Skeletal muscle cell (primary cell): ENCODE measurements around the gene MYOC.
A peak's percentile ranks its signal among the peaks of the same experiment; 100 is the strongest.
"Not testable (repeated sequence)": the region's sequence is repeated elsewhere in the genome, so short reads cannot be mapped to it uniquely, and the experiment has no call there.

Experiments
- DNase-seq: peaks from one replicate; pipeline ENCODE4 v3.0.0-alpha.2; 2010; ENCODE audit warnings: low read depth
- H3K4me3 ChIP-seq: 2 replicates; pipeline ENCODE4 v1.5.1; 2011; ENCODE audit warnings: low read depth, mild to moderate bottlenecking, control low read depth, low read length, moderate library complexity

Gene MYOC

DNA sequence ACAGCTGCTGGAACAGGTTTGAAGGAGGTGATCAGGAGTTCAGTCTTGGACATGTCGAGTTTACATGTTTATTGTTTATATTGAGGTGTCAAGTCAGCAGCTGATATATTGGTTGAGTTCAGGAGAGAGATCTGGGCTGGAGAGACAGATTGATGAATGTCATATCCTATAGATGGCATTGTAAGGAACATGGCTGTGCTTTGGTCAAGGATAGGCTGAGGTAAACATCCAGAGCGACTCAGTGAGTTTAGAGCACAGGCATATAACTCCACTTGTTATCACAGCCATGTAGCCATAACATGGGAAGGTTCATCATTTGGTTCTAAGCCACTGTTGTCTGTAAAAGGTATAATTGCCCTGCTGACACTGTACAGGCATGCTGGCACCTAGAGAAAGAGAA lies 35.9 kb downstream of the MYOC start:
- no peak for DNase-seq

DNA sequence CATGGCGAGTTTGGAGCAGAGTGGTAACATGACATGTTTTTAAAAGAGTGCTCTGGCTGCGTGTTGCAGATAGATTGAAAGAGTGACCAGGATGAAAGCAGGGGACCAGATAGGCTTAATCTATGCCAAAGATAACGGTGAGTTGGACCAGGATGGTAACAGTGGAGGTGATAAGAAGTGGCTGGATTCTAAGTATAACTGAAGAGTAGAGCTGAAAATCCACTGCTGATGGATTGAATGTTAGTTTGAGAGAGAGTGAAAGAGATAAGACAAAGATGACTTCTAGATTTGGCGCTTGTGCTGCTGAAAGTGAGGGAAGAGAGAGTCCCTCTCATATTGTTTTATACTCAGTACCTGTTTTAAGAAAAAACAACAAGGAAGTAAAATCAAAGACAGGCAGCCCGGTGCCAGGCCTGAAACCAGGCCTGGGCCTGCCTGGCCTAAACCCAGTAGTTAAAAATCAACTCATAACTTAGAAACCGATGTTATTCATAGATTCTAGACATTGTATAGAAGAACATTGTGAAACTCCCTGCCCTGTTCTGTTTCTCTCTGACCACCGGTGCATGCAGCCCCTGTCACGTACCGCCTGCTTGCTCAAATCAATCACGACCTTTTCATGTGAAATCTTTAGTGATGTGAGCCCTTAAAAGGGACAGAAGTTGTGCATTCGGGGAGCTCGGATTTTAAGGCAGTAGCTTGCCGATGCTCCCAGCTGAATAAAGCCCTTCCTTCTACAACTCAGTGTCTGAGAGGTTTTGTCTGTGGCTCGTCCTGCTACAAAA lies 37.2 kb downstream of the MYOC start:
- DNase-seq, H3K4me3 ChIP-seq: not testable (repeated sequence)

More for the DNA sequence above, 35.9 kb downstream of the MYOC start:
- H3K4me3 ChIP-seq = no peak overlapping the region

DNA sequence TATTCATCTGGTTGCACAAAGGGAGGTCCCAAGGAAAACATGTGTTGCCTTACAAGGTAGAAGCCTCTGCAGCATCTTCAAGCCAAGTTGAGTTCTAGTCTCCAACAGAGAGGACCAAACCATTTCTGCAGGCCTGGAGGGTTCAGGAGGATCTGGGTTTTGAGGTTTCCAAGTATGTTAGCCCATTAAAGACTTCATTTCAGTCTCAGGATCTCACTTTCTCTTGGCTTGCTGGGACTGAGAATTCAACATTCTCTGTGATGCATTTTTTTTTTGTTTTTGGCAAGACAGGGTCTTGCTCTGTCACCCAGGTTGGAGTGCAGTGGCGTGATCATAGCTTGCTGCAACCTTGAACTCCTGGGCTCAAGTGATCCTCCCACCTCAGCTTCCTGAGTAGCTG lies 39.2 kb downstream of the MYOC start:
- no peak for DNase-seq

DNA sequence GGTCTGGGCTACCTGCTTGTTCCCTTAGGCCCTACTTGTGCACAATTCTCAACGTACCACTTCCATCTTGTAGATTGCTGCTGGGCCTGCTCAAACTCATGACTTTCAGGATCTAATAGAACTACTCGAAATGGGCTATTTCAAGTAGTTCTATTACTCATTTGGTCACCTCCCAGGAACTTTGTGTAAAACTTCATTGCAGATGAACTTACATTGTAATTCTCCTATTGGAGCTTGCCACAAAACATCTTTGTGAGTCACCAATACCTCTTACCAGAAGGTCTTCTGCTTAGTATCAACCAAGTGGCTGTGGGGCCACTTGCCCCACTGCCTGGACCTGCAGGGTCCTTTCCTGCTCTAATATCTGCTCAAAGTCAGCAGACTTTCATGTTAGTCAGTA lies 41.2 kb downstream of the MYOC start:
- H3K4me3 ChIP-seq = no peak overlapping the region
- DNase-seq = peak; percentile 21

More for the DNA sequence above, 39.2 kb downstream of the MYOC start:
- H3K4me3 ChIP-seq = no peak overlapping the region

DNA sequence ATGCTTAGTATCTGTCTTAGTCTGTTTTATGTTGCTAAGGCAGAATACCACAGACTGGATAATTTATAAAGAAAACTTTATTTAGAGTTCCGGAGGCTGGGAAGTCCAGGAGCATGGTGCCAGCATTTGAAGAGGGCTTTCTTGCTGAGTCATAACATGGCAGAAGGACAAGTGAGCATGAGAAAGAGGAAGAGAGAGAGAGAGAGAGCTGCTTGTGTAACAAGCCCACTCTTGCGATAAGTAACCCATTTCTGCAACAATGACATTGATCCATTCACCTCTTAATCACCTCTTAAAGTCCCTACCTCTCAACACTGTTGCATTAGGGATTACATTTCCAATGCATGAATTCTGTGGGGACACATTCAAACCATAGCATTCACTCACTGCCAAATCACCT lies 42.1 kb downstream of the MYOC start:
- H3K4me3 ChIP-seq = no peak overlapping the region
- peak; percentile 25 for DNase-seq

DNA sequence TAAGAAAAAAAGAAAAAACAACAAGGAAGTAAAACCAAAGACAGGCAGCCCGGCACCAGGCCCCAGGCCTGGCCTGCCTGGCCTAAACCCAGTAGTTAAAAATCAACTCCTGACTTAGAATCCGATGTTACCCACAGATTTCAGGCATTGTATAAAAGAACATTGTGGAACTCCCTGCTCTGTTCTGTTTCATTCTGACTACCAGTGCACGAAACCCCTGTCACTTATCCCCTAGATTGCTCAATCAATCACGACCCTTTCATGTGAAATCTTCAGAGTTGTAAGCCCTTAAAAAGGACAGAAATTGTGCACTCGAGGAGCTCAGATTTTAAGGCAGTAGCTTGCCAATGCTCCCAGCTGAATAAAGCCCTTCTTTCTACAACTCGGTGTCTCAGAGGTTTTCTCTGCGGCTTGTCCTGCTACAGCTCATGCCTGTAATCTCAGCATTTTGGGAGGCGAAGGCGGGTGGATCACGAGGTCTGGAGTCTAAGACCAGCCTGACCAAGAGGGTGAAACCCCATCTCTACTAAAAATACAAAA lies 46.0 kb downstream of the MYOC start:
- DNase-seq = no peak
- H3K4me3 ChIP-seq = no peak overlapping the region

DNA sequence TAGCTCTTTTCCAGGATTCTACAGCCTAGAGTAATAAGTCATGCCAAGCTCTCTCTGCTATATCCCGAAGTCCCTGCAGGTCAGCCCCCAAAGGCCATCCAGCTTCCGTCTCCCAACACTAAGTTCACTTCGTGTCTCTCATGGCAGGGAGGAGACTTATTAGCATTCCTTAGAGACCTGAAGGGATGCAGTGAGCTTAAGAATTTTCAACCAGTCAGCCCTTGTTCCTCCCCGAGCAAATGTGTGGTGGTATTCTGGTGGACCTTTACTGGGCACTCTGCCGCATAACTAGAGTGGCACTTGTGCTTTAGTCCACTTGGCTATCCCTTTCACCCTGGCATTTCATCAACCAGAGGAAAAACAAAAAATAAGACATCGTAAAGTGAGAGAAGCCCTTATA lies 49.4 kb downstream of the MYOC start:
- not testable (repeated sequence) for H3K4me3 ChIP-seq, DNase-seq

DNA sequence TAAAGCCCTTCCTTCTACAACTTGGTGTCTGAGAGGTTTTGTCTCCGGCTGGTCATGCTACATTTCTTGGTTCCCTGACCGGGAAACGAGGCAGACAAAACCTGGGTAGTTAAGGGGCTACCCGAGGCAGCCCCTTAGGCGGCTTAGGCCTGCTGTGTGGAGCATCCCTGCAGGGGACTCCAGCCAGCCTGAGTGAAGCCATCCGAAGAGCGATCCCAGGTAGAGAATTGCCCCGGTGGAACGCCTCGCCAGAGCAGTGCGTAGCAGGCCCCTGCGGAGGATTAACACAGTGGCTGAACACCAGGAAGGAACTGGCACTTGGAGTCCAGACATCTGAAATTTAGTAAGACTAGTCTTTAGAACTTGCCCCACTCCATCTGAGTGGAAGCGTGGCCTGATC lies 51.6 kb downstream of the MYOC start:
- no peak overlapping the region for H3K4me3 ChIP-seq
- DNase-seq = no peak

DNA sequence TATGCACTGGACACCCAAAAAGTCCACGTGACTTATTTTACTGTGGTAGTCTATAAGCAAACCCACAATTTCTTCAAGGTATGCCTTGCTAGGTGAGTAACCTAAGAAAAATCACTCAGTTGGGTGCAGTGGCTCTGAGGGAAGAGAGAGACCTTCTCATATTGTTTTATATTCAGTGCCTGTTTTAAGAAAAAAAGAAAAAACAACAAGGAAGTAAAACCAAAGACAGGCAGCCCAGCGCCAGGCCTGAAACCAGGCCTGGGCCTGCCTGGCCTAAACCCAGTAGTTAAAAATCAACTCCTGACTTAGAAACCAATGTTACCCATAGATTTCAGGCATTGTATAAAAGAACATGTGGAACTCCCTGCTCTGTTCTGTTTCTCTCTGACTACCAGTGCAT lies 52.2 kb downstream of the MYOC start:
- not testable (repeated sequence) for DNase-seq, H3K4me3 ChIP-seq

DNA sequence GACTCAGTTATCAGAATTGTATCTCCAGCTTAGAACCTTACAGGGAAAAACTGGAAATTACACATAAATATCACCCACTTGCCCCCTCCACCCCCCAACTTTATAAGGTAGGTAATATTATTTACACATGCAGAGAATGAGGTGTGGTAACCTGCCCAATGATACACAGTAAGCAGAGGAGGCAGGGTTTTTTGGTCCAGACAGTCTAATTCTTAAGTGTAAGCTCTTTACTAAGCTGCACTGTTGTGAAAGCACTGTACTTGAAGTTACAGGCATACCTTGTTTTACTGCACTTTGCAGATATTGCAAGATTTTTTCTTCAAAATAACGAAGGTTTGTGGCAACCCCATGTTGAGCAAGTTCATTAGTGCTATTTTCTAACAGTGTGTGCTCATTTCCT lies 55.3 kb downstream of the MYOC start:
- DNase-seq = no peak
- no peak overlapping the region for H3K4me3 ChIP-seq

DNA sequence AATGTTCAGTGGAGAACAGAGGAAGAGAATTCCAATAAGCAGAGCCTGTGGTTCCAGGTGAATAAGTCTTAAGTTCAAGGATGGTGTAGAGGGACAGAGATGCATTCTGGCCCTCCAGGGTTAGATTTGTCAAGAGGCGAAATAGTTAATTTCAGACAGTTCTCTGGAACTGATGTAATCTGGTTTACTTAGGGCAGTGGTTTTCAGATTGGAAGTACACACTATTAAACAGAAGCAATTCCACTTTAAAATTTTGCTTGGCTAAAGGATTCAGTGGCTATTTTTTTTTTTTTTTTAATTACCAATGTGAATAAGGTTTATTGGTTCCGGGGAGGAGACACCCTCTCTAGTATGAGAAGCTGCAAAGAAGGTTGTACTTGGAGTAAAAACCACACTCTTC lies 55.8 kb downstream of the MYOC start:
- no peak overlapping the region for H3K4me3 ChIP-seq
- no peak for DNase-seq

DNA sequence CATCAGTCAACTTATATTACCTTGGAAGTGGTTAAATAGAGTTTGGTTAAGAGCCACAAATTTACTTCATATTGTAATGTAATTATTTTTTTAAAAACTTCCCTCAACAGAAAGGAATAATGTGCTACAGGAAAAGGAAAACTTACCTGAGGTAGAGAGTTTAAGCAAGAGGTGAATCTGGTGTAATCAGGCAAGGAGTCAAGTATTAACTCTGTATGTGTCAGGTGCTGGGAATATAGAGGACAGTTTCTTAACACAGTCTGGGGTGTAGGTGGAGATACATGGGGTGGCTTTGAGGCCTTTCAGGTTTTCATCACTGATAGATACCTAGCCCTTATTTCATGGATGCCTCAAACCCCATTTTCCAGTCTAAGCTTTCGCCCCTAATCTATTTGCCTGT lies 56.4 kb downstream of the MYOC start:
- H3K4me3 ChIP-seq = no peak overlapping the region
- DNase-seq = no peak

DNA sequence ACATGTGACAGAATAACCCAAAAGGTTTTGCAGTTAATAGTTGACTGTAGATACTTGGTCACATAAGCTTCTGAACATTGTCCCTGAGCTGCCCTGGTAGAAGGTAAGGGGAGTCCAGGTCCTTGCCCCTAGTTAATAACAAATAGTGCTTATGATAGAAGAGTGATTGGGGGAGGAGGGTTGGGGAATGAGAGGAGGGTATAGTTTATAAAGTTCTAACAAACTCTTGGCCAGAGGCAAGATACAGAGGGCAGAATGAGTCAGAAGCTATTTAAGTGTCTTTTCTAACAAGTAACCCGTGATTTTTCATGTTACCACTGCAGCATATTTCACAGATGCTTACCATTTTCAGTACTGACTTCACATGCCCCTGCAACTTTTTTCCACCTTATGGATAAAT lies 57.2 kb downstream of the MYOC start:
- DNase-seq = no peak
- no peak overlapping the region for H3K4me3 ChIP-seq

DNA sequence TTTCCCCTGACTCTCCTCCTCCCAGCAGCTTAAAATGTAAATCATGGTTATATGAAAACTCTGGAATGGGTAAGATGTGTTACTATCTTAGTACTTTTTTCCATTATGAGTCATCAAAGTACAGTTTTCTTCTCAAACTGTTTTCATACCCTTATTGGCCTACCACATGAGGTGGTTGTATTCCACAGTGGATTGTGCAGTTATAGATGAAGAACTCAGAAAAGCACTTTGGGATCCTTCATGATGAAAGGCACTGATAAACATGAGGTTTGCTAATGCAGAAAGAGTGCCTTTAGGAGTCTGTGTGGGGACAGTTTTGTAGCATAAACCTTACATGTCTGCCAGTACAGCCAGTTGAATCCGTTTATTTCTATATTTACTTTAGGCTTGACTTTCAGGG lies 62.5 kb downstream of the MYOC start:
- DNase-seq = no peak

DNA sequence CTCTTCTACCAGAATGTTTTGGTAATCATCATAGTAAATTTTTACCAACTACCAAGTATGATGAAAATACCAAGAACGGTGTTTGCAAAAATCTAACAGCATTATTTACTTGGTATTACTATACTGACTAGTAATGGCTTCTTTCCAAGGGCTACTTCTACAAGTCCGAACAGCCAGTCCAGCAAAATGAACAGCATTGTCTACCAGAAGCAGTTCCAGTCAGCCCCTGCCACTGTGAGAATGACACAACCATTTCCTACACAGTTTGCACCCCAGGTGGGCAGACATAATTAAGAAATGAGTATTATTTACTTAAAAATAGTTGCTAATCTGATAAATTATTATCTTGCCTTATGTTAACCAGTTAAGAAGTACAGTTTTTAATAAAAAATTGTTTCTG lies 64.3 kb downstream of the MYOC start:
- no peak overlapping the region for H3K4me3 ChIP-seq
- DNase-seq = no peak

More for the DNA sequence above, 62.5 kb downstream of the MYOC start:
- no peak overlapping the region for H3K4me3 ChIP-seq

DNA sequence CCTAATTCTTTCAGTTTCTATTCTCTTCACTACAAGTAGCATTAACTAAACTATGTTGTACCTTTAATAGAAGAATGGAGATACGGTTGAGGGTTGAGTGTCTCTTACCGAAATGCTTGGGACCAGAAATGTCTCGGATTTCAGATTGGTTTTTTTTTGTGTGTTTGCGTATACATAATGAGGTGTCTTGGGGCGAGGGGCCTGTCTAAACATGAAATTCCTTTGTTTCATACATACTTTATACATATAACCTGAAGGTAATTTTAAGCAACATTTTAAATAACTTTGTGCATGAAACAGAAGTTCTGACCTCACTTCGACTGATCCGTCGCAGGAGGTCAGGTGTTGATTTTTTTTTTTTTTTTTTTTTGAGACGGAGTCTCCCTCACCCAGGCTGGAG lies 66.8 kb downstream of the MYOC start:
- no peak for DNase-seq
- no peak overlapping the region for H3K4me3 ChIP-seq
